ENCODE results near the gene PPP1R2B.

DNA sequence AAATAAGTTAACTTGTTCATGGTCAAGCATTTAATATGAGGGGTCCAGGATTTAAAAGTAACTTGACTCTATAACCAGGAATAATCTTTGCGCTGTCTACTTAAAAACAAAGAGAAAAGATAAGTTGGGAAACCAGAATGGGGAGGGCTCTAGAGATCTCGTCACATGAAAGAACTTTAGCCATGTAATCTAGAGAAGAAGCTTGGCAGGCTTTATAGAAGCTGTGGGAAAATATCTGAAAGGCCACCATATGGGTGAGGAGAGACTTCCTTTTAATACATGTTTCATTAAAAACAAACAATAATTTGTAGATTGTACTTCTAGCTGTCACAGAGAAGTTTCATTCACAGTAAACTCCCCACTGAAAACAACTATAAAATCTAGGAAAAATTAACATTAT, 46.7 kb upstream of the PPP1R2B start:
- TF ChIP-seq CTCF (IDR thresholded peaks at IDR 0.05; ENCODE audit: insufficient read depth, low read depth, low read length) (no peak), EZH2 (IDR thresholded peaks at IDR 0.05; ENCODE audit: insufficient read depth, low read length) (no peak)

Data from astrocyte (in vitro differentiated cells and primary cell).